Activated naive CD4-positive, alpha-beta T cell (primary cell): Measurements from ENCODE around the gene CFAP126.
A peak's percentile ranks its signal among the peaks of the same experiment; 100 is the strongest.
"Not testable (repeated sequence)": the region's sequence is repeated elsewhere in the genome, so short reads cannot be mapped to it uniquely, and the experiment has no call there.

ENCODE experiments used
- DNase-seq, 4 experiments: peaks; one replicate each; lab custom pipeline; 2025; lab: John Stamatoyannopoulos, UW

Gene CFAP126, protein sequence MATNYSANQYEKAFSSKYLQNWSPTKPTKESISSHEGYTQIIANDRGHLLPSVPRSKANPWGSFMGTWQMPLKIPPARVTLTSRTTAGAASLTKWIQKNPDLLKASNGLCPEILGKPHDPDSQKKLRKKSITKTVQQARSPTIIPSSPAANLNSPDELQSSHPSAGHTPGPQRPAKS

DNA sequence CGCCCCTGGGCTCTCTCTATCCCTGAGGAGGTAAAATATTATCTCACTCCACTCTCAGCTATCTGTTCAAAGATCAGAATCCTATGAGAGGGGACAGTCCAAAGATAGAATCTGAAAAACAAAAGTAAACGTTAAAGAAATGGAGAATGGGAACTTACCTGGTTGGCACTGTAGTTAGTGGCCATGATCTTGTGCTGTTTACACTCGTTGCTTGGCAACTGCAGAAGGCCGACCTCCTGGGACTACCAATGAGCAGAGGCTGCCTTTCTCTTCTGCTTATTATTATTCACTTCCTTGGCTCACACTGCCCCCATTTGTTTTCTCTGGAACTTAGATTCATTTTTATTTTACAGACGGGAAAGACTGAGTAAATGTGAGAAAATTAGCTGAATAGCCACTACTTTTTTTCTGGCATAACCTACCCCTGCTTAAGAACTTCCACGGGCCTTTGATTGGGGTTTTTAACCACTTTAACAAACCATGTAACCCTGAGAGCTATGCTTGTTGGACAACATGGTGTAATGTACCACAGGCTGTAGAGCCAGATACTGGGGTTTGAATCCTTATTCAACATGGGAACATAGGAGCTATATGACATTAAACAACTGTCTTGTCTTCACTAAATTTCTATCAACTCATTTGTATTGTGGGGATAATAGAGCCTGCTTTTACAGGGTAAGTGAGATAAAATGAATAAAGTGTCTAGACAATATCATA, at the start of gene CFAP126:
TSS of gene CFAP126 (minus strand) at position 193 of the 717 bp plus-strand sequence. CDS start at position 185, 8 bp downstream.
- no peak for DNase-seq

DNA sequence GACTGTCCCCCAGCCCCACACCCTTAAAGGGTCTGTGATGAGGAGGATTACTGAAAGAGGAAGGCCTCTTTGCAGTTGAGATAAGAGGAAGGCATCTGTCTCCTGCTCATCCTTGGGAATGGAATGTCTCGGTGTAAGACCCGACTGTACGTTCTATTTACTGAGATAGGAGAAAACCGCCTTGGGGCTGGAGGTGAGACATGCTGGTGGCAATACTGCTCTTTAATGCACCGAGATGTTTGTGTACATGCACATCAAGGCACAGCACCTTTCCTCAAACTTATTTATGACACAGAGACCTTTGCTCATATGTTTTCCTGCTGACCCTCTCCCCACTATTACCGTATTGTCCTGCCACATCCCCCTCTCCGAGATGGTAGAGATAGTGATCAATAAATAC, 45.4 kb upstream of the CFAP126 start:
- not testable (repeated sequence) for DNase-seq

DNA sequence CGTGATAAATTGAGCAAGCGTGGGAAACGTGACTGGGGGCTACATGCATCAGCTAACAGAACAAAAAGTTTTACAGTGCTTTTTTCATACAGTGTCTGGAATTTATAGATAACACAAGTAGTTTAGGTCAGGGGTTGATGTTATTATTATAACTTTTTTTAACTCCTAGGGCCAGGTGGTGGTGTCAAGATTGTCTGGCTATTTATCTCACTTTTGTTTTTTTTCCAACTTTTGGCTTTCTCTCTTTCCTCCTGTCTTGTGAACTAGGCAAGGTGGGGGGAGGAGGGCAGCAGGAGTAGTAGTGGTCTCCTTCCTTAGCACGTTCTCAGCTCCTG, 42.9 kb upstream of the CFAP126 start:
- not testable (repeated sequence) for DNase-seq

DNA sequence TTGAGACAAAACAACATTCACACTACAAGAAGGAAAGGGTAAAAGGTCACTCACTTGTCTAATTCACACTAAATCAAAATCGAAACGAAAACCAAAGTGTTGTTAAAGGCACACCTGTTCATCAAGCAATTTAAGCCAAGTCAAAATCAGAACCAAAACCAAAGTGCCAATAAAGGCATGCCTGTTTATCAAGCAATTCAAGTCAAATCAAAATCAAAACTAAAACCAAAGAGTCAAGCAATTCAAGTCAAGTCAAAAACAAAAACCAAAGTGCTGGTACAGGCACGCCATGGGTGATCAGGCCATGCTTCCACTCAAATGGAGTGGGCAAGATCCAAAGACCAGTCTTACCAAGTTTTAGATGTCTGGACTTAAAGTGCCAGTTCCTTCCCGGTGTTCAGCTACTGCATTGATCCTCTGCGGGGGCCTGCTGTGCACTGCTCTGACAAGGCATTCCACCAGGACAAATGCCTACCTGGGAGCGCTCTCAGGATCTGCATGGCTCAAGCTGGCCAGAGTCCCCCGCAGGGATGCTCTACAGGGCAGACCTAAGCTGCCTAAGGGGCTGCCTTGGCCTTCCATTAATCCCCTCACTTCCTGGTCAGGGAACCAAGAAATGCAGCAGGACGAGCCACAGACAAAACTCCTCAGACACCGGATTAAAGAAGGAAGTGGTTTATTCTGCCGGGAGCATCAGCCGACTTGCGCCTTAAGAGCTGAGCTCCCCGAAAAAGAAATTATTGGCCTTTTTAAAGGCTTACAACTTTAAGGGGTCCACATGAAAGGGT, 42.4 kb upstream of the CFAP126 start:
- not testable (repeated sequence) for DNase-seq

DNA sequence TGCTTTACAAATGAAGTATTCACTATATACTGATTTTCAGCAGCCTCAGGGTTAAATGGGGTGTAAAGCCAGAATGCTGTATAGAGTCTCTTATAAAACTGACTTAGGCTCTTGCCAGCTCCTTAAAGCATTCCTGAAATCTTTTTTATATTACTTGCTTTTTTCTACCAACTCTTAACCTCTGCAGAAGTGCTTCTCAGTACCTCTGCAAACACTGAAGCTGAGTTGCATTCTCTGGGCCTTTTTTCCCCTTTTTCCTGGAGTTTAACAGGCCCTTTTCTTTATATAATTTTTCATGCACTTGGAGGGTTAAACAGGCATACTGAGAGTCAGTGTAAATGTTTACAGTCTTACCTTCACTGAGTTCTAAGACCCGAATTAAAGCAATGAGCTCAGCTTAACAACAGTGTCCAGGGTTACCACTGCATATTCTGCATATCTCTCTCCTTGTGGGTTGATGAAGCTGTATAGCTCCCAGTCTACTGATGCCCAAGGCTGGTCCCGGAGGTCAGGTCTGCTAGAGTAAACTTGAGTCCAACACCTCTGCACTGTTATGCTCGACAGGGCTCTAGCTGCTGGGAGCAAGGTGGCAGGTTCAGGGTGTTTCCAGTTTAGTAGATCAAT, 40.9 kb upstream of the CFAP126 start:
- DNase-seq, result no peak

DNA sequence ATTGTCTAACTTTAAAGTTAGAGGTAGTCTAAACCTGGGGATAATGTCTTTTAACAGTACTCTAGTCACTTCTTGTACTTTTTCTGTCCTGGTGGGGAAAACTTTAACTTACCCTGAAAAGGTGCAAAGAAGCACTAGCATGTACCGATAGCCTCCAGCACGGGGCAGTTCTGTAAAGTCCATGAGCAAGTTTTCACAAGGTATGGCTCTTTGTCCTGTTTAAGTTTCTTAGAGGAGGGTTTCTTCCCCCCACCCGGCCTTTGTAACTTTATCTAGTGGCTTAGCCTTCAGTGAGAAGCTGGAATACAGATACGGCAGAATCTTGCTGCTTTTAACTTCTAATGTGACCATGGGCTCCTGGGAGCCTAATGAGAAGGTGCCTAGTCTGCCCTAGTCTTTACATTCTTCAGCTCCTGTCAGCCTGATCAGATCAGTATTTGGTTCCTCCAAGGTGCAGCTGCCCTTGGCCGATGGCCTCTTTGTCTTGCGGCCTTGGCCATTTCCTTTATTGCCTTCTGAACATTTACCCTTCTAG, 39.8 kb upstream of the CFAP126 start:
- no peak for DNase-seq

DNA sequence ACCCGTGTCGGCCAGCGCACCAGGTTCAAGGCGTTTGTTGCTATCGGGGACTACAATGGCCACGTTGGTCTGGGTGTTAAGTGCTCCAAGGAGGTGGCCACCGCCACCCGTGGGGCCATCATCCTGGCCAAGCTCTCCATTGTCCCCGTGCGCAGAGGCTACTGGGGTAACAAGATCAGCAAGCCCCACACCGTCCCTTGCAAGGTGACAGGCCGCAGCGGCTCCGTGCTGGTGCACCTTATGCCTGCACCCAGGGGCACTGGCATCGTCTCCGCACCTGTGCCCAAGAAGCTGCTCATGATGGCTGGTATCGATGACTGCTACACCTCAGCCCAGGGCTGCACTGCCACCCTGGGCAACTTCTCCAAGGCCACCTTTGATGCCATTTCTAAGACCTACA, 38.9 kb upstream of the CFAP126 start:
- DNase-seq, result not testable (repeated sequence)

DNA sequence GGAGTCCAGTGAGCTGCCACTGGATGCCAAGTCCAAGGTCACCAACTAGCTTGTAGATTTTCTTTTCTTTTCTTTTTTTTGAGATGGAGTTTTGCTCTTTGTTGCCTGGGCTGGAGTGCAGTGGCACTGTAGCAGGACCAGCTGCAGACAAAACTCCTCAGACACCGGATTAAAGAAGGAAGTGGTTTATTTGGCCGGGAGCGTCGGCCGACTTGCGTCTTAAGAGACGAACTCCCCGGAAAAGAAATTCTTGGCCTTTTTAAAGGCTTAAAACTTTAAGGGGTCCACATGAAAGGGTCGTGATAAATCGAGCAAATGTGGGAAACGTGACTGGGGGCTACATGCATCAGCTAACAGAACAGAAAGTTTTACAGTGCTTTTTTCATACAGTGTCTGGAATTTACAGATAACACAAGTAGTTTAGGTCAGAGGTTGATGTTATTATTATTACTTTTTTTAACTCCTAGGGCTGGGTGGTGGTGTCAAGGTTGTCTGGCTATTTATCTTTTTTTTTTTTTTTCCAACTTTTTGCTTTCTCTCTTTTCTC, 36.4 kb upstream of the CFAP126 start:
- no peak for DNase-seq

DNA sequence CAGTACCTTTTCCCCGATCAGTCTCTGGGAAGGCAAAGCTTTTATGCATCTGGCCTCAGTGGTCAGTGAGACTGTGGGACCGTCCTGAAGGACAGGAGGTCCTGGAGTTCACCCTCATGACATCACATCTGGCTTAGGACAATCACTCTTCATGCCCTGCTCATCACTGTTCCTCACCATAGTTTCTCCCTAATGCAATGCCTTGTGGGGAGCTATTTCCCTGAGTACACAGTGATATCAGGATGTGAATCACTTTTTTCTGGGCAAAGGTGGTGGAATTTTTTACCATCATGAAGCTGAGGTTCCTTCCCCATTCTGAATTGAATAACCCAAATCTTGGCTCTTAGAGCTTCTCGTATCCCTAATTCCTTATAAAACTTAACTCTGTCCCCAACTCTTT, 34.8 kb upstream of the CFAP126 start:
- DNase-seq, result no peak

DNA sequence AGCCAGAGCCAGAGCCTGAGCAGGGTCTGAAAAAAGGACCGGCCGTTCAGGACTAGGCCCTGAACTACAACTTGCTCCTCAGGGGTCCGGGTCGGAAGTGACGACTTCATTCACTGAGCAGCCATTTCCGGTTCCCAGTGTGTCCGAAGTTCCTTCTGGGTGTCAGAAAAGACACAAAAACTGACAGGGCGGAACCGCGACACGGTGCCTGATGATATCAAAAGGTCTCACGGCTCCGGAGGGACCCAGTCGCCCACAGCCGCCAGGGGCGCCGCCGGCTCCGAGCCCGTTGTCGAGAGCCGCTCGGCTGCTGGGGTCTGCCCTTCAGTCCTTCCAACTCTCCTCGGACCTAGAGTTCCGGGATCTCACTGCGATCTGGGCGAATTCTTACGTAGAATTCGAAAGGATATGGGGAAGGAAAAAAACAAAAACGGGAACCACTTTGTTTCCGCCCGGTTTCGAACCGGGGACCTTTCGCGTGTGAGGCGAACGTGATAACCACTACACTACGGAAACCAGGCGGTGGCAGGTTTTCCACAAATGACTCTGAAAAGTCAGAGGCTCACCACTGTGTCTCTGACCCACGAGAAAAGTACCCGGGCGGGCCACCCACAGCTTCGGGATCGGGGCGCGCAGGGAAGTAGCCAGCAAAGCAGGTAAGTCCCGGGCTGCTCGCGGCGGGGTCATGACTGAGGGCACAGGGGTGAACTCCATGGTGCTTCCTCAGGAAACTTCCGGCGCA, 31.8 kb upstream of the CFAP126 start:
- DNase-seq, result peak; percentile 85 to 93 (median 86)

DNA sequence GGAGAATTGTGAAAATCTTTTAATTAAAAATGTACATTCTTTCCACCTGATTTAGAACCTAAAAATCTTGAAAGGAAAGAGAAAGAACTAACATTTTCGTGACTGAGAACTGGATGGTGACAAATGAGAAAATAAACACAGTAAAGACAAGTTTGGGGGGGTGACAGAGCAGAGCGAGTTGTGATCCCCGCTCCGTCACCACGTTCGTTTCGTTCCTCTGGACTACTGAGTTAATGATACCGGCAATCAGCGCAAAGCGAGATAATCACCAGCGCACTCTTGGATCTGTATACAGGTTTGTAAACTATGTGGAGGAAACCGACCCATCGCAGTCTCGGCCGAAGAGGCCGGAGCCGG, 31.2 kb upstream of the CFAP126 start:
- DNase-seq, result no peak

DNA sequence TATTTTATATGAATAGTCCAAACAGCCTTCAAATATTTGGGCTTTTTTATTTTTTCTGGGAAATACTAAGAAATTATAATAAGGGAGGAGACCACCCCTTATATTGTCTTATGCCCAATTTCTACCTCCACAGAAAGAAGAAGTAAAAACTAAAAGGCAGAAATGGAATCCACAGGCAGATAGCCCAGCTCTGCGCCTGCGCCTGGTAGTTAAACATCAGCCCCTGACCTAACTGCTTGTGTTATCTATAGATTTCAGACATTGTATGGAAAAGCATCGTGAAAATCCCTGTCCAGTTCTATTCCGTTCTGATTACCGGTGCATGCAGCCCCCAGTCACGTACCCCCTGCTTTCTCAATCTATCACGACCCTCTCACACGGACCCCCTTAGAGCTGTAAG, 29.4 kb upstream of the CFAP126 start:
- DNase-seq, result not testable (repeated sequence)

DNA sequence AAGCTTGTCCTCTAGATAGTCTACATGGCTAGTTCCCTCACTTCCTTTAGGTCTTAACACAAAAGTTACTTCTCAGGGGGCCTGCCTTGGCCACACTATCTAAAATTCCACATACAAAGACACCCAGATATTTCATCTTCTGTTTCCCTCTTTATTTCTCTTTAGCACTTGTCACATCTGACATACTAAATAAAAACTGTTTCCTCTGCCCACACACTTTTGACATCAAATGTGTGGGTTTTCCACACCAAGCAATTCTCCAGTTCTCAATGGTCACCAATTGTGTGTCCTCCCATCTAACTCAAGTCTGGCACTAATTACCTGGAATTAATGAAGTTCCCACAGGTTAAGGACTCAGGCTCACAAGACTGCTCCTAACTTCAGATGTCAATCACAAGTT, 25.5 kb upstream of the CFAP126 start:
- DNase-seq, result no peak

DNA sequence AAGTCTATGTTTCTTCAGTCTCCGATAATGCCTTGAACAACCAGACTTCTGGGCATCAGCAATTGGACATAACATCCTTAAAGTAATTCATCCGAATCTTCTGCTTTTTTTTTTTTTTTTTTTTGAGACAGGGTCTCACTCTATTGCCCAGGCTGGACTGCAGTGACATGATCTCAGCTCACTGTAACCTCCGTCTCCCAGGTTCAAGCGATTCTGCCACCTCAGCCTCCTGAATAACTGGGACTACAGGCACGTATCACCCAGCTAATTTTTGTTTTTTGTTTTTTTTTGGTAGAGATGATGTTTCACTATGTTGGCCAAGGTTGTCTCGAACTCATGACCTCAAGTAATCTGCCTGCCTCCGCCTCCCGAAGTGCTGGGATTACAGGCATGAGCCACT, 23.9 kb upstream of the CFAP126 start:
- no peak for DNase-seq

DNA sequence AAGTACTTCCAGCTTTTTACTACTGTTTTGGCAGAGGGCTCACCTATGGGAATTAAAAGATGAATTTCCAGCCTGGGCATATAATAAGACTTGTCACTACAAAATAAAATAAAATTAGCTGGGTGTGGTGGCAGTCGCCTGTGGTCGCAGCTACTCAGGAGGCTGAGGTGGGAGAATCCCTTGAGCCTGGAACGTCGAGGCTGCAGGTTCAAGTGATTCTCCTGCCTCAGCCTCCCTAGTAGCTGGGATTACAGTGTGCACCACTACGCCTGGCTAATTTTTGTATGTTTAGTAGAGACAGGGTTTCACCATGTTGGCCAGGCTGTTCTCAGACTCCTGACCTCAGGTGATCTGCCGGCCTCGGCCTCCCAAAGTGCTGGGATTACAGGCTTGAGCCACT, 23.5 kb upstream of the CFAP126 start:
- not testable (repeated sequence) for DNase-seq

DNA sequence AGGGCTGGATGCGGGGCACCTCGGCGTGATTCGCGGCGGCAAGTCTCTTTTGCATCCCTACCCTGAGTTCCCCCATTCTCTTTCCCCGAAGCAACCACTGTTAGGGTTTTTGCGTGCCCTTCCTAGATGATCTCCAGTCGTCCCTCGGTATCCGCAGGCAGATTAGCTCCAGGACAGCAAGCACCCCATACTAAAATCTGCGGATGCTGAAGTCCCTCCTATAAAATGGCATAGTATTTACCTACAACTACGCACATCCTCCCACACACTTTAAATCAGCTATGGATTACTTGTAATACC, 22.8 kb upstream of the CFAP126 start:
- DNase-seq, result no peak

DNA sequence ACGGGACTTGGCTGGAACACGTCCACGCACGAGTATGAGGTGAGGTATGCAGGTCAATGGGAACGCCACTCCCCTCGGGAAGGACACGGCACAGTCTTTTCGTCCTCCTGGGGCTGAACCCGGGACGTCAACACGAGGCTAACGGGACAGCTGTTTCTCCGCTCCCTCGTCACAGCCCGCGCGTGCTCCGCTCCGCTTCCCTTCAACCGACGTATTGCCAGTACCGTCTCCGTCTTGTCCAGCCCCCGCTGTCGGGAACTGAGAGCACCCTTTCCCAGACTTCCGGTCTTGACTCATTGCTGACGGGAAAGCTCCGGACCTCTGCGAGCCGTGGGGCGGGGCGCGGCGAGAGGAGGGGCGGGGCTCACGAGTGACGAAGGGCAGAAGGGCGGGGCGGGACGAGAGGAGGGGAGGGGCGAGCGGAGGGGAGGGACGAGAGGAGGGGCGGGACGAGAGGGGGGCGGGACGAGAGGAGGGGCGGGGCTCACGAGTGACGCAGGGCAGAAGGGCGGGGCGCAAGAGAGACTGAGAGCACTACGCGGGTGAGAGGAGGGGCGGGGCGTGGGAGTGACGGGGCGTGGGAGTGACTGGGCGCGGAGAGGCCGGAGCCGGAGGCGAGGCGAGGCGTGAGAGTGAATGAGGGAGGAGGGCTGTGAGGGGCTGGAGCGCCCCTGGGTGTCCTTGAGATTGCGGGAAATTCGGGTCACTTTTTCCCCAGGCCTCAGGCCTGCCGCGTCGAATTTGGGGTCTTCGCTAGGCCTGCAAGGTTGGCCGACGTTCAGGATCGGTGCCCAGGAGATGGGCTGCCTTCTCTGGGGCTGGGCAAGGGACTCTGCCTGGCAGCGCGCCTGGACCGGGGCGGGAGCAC, 22.2 kb upstream of the CFAP126 start:
- DNase-seq, result peak; percentile 84 to 95 (median 92)

DNA sequence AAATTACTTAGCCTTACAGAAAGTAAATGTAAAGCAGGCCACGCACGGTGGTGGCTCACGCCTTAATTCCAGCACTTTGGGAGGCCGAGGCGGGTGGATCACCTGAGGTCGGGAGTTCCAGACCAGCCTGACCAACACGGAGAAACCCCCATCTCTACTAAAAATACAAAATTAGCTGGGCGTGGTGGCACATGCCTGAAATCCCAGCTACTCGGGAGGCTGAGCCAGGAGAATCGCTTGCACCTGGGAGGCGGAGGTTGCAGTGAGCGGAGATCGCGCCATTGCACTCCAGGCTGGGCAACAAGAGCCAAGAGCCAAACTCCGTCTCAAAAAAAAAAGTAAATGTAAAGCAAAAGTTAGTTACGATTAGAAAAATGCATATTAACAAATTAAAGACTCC, 21.5 kb upstream of the CFAP126 start:
- DNase-seq, result not testable (repeated sequence)

DNA sequence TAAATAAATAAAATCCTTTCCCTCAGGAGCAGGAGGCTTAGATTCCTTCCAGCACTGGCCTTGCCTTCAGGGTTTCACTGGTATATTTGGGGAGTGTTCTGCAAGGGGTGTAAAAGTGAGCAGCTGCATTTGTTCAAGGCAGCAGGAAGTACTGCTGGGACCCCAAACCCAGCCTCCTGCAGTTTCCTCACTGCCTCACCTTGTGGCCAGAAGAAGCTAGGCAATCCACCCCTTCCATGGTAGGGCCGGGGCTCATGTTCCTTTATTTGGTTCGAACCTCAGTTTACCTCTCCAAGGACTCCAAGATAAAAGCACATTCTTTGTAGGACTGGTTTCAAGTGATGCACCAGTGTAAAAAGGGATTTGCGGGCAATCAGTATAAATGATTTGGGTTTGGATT, 21.0 kb upstream of the CFAP126 start:
- DNase-seq, result no peak

DNA sequence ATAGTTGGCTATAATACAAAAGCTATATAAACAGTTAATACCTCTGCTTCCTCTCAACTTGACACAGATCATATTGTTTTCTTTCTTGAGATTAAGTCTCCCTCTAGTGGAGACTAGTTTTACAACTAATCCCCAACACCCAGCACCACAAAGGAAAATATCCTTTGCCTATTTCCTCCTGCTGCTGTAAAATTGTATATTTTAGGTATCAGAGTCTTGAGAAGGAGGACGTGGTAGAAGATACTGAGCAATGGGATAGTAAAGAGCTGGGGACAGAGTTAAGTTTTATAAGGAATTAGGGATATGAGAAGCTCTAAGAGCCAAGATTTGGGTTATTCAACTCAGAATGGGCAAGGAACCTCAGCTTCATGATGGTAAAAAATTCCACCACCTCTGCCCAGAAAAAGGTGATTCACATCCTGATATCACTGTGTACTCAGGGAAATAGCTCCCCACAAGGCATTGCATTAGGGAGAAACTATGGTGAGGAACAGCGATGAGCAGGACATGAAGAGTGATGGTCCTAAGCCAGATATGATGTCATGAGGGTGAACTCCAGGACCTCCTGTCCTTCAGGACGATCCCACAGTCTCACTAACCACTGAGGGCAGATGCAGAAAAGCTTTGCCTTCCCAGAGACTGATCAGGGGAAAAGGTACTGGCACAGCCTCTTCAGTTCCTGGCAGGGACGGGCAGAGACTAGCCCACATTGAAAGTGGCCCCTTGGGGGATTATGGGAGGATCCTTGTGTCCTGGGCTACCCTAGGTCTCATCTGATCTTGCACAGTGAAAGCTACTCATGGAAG, 14.7 kb upstream of the CFAP126 start:
- no peak for DNase-seq
